ENCODE data around the gene CFHR4.
"Not testable (repeated sequence)": the region's sequence is repeated elsewhere in the genome, so short reads cannot be mapped to it uniquely, and the experiment has no call there.

DNA sequence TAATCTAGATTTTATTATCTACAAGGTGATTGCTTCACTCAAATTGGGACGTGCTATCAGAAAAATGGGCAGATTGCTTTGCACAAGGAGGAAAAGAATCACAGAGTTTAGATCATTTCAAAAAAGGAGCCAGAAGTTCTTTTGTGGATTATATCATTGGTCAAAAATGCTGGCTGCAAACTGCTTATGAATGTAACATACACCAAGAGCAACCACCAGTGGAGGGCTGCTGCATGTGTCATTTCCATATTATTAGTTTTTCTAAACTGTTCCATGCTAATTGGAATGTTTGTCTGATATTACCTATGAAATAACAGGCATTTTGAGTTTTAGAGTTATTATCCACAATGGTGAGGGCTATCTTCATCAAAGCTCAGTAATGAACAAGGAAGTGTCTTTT, 39.0 kb downstream of the CFHR4 start:
- TF ChIP-seq, protein P1, sequence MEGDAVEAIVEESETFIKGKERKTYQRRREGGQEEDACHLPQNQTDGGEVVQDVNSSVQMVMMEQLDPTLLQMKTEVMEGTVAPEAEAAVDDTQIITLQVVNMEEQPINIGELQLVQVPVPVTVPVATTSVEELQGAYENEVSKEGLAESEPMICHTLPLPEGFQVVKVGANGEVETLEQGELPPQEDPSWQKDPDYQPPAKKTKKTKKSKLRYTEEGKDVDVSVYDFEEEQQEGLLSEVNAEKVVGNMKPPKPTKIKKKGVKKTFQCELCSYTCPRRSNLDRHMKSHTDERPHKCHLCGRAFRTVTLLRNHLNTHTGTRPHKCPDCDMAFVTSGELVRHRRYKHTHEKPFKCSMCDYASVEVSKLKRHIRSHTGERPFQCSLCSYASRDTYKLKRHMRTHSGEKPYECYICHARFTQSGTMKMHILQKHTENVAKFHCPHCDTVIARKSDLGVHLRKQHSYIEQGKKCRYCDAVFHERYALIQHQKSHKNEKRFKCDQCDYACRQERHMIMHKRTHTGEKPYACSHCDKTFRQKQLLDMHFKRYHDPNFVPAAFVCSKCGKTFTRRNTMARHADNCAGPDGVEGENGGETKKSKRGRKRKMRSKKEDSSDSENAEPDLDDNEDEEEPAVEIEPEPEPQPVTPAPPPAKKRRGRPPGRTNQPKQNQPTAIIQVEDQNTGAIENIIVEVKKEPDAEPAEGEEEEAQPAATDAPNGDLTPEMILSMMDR (IDR thresholded peaks at IDR 0.05), result not testable (repeated sequence)
- not testable (repeated sequence) for TF ChIP-seq POLR2A (IDR thresholded peaks at IDR 0.05)
